ENCODE data around the gene CCR1.
"Not testable (repeated sequence)": the region's sequence is repeated elsewhere in the genome, so short reads cannot be mapped to it uniquely, and the experiment has no call there.

CCR1 gene

DNA sequence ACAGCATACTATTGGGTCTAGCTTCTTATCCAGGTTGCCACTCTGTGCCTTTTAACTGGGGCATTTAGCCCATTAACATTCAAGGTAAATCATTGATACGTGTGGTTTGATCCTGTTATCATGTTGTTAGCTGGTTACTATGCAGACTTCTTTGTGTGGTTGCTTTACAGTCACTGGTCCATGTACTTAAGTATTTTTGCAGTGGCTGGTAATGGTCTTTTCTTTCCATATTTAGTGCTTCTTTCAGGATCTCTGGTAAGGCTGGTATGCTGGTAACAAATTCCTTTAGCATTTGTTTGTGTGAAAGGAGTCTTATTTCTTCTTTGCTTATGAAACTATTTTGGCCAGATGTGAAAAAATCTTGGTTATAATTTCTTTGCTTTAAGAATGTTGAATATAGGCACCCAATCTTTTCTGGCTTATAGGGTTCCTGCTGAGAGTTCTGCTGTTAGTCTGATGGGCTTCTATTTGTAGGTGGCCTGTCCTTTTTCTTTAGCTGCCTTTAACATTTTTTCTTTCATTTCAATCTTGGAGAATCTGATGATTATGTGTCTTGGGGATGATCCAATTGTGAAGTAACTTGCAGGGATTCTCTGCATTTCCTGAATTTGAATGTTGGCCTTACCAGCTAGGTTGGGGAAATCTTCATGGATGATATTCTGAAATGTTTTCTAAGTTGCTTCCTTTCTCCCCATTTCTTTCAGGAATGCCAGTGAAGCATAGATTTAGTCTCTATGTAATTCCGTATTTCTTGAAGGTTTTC lies 39.3 kb downstream of the CCR1 start:
- no peak for DNase-seq (ENCODE audit: low spot score)

DNA sequence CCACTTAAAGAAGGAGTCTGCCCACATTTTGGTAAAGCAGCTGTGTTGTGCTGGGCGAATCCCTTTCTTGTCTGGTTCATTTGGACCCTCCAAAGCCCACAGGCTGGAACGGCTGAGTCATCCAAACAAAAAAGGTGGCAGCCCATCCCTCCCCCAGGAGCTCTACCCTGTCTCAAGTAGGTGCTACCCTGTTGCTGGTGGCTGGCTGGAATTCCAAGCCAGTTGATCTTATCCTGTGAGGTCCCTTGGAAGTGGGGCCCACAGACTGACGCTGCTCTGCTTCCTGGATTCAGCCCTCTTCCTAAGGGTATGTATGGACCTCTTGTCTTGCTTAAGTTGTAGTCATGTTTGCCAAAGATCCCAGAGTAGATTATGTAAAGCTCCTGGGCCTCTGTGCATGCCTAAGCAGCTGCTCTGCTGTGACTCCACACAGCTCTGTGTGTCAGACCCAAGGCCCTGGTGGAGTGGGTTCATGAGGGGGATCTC lies 44.5 kb downstream of the CCR1 start:
- no peak for DNase-seq (ENCODE audit: low spot score)

DNA sequence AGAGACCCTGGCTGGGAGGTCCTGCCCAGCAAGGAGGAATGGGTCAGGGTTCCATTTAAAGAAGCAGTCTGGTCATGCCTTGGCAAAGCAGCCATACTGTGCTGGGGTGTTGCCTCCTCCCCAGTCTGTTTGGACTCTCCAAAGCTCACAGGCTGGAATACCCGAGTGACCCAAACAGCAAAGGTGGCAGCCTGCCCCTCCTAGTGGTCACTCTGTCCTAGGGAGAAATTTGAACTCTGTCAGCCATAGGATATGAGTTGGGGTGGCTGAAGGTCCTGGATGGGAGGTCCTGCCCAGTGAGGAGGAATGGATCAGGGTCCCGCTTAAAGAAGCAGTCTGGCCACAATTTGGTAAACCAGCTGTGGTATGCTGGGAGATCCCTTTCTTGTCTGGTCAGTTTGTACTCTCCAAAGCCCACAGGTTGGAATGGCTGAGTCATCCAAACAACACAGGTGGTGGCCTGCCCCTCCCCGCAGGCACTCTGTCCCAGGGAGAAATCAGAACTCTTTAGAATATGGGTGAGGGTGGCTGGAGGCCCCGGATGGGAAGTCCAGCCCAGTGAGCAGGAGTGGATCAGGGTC lies 45.0 kb downstream of the CCR1 start:
- no peak for DNase-seq (ENCODE audit: low spot score)

DNA sequence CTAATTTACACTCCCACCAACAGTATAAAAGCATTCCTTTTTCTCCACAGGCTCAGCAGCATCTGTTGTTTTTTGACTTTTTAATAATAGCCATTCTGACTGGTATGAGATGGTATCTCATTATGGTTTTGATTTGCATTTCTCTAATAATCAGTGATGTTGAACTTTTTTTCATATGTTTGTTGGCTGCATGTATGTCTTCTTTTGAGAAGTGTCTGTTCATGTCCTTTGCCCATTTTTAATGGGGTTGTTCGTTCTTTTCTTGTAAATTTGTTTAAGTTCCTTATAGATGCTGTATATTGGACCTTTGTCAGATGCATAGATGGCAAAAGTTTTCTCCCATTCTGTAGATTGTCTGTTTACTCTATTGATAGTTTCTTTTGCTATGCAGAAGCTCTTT lies 50.4 kb downstream of the CCR1 start:
- not testable (repeated sequence) for DNase-seq (ENCODE audit: low spot score)

DNA sequence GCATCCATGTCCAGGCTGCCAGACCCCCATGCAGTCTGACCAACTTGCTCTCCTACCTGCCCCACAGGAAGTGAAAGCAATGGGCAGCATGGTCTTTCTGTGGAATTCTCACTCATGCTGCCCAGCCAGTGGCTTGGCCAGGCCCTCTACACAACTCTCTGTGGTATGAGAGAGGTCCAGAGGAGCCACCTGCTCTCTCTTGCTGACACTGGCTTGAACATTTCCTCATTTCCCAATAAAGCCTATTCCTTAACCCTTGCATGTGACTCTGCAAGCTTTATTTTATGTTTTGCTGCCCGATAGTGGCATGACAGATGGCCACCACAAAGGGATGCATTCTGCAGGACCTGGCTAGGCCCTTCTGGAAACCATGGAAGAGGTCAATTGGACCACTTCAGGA lies 53.8 kb downstream of the CCR1 start:
- DNase-seq (ENCODE audit: low spot score), result no peak
